Measurements from ENCODE around the gene DUOX2.

DNA sequence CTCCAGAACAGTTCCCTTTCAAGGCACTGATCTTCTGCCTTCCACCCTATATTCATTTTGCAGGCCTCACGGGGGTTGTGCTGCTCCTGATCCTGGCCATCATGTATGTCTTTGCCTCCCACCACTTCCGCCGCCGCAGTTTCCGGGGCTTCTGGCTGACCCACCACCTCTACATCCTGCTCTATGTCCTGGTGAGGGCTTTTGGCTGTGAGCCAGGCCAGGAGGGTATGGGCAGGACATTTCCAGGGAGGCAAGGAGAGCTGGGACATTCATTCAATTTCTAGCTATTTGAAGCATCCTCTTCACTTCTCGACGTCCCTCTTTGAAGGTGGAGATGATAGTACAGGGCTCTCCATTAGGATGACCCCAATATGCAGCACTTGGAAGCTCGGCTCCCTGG lies 41.8 kb upstream of the DUOX2 start:
- TF ChIP-seq POLR2A (IDR thresholded peaks at IDR 0.05): no peak
- TF ChIP-seq, protein P1, sequence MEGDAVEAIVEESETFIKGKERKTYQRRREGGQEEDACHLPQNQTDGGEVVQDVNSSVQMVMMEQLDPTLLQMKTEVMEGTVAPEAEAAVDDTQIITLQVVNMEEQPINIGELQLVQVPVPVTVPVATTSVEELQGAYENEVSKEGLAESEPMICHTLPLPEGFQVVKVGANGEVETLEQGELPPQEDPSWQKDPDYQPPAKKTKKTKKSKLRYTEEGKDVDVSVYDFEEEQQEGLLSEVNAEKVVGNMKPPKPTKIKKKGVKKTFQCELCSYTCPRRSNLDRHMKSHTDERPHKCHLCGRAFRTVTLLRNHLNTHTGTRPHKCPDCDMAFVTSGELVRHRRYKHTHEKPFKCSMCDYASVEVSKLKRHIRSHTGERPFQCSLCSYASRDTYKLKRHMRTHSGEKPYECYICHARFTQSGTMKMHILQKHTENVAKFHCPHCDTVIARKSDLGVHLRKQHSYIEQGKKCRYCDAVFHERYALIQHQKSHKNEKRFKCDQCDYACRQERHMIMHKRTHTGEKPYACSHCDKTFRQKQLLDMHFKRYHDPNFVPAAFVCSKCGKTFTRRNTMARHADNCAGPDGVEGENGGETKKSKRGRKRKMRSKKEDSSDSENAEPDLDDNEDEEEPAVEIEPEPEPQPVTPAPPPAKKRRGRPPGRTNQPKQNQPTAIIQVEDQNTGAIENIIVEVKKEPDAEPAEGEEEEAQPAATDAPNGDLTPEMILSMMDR (IDR thresholded peaks at IDR 0.05): no peak

Measured in heart left ventricle (tissue), 13 donors.